ENCODE results near the gene SYT11.

DNA sequence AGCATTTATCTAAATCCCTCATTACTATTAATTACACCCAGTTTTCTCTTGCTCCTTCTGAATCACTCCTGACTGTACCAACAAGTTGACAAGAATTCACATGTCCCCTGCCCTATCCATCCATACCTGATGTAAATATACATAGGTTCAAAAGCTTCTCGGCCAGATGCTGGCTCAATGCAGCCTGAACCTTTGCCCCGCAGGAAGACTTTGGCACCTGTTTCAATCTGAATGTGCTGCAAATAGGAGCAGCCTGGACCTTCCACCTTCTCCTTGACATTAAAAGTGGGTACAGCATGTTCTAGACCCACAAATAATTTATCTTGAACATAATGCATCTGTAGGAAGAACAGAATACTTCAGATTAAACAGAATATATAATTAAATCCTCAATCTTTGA, 66.1 kb downstream of the SYT11 start:
- TF ChIP-seq GATA2 (IDR thresholded peaks at IDR 0.05; ENCODE audit: low read depth, low read length) (no peak), GATA3 (IDR thresholded peaks at IDR 0.05; ENCODE audit: low read depth, low read length) (no peak)

All from SH-SY5Y (cell line).